ENCODE results near the gene SLC25A47. TPM values are rescaled to one million over a fixed set of nuclear protein-coding genes. Genes with fewer than 3 reads are reported as not detected.

Gene SLC25A47
- total RNA-seq, 1 experiment from 2014 or later: 0.13 TPM

DNA sequence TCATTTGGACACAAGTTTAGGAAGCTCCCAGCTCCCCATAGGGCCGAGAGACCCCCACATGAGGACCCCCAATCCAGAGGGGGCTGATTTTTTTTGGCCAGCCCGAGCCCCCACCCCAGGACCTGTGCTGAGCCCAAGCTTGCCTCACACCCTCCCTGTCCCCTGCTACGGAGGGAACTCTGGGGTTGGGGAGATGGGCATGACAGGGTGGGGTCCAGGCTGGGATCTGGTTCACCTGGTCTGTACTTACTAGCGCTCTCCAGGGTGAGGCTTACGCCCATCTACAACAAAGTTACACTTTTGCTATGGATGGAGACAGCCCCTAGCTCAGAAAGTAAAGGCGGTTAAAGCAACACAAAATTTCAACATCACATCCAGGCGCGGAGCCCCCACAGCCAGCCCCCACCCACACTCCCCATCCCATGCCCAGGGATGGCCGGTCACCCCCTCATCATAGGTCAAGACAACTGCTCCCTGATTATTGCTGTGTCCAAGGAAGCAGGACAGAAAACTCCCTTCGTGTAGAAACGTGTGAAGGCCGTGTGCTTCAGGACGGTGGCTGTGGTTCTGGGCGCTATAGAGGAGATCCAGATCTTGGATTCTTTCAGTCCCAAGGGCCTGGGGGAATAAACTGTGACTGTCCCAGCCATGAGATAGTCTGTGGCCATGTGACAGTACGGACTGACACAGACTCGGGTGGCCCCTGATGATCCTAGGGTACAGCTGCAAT lies 27.6 kb upstream of the SLC25A47 start:
- no peak overlapping the region for H2BK20ac ChIP-seq (ENCODE audit: low read depth, low read length, poor library complexity, severe bottlenecking)
- no peak overlapping the region for H3K4ac ChIP-seq (ENCODE audit: low read depth, low read length)
- H3K9me3 Mint-ChIP-seq: no peaks in the 10 kb centered on the region; a peak in 1 of 5 replicates
- H2BK120ac ChIP-seq (ENCODE audit: low read depth, low read length, poor library complexity, severe bottlenecking): no peak overlapping the region
- TF ChIP-seq, protein P1, sequence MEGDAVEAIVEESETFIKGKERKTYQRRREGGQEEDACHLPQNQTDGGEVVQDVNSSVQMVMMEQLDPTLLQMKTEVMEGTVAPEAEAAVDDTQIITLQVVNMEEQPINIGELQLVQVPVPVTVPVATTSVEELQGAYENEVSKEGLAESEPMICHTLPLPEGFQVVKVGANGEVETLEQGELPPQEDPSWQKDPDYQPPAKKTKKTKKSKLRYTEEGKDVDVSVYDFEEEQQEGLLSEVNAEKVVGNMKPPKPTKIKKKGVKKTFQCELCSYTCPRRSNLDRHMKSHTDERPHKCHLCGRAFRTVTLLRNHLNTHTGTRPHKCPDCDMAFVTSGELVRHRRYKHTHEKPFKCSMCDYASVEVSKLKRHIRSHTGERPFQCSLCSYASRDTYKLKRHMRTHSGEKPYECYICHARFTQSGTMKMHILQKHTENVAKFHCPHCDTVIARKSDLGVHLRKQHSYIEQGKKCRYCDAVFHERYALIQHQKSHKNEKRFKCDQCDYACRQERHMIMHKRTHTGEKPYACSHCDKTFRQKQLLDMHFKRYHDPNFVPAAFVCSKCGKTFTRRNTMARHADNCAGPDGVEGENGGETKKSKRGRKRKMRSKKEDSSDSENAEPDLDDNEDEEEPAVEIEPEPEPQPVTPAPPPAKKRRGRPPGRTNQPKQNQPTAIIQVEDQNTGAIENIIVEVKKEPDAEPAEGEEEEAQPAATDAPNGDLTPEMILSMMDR (conservative IDR thresholded peaks at IDR 0.05): no peak
- no peak overlapping the region for H3K9ac ChIP-seq (ENCODE audit: extremely low read depth, insufficient read length, low read length)
- H4K8ac ChIP-seq (replicated peaks; ENCODE audit: insufficient read length, low read depth, low read length): no peak overlapping the region
- H3K14ac ChIP-seq (ENCODE audit: insufficient read depth, low read length): no peak overlapping the region
- no peaks in the 10 kb centered on the region for H3K9me3 ChIP-seq (ENCODE audit: control insufficient read depth, low read depth, low read length)
- H3K79me2 ChIP-seq (ENCODE audit: insufficient read depth, low read length): no peaks in the 10 kb centered on the region
- H3K18ac ChIP-seq (ENCODE audit: insufficient read length, low read depth, low read length): no peak overlapping the region
- no CpG with 5 or more reads among the region's 16 CpGs for WGBS (ENCODE audit: extremely low coverage, insufficient read length, low lambda C conversion rate)
- no peak overlapping the region for H2BK15ac ChIP-seq (ENCODE audit: low read depth, low read length)
- H4K20me1 ChIP-seq (ENCODE audit: control insufficient read depth, insufficient read depth, insufficient read length): no peaks in the 10 kb centered on the region
- H3K36me3 Mint-ChIP-seq (ENCODE audit: insufficient read depth in 1 of 3, low read depth in 3 of 3): peaks cover 26 to 67% (median 66%) of the 10 kb centered on the region in 3 experiments
- peaks cover 2 to 4% of the 10 kb centered on the region in 2 experiments; a peak in 1 of 4 replicates for H3K4me1 Mint-ChIP-seq
- H3K23me2 ChIP-seq (ENCODE audit: insufficient read length, low read depth, low read length, poor library complexity, severe bottlenecking): no peaks in the 10 kb centered on the region
- no peak overlapping the region for H4K91ac ChIP-seq (ENCODE audit: insufficient read length, low read depth, low read length)
- H3K27me3 Mint-ChIP-seq (ENCODE audit: low read depth): no peaks in the 10 kb centered on the region
- H2BK5ac ChIP-seq (ENCODE audit: insufficient read length, low read length): no peak overlapping the region
- H4K5ac ChIP-seq (ENCODE audit: insufficient read length, low read depth, low read length): no peak overlapping the region
- H2AK5ac ChIP-seq (ENCODE audit: insufficient read length, low read length): no peak overlapping the region
- H2AFZ ChIP-seq (ENCODE audit: low read length): no peak overlapping the region
- no peak overlapping the region for H2BK12ac ChIP-seq (ENCODE audit: insufficient read length, low read depth, low read length)
- H3K27ac ChIP-seq (ENCODE audit: insufficient read length, low read depth, low read length): no peak overlapping the region
- no peak overlapping the region for H3T11ph ChIP-seq (ENCODE audit: low read length)
- no peaks in the 10 kb centered on the region for H3K27me3 ChIP-seq (ENCODE audit: insufficient read depth, low read length)
- H3K79me1 ChIP-seq (ENCODE audit: insufficient read depth, low read depth, low read length, poor library complexity, severe bottlenecking): peaks cover 5% of the 10 kb centered on the region
- no peak overlapping the region for H3K4me3 Mint-ChIP-seq
- H3K23ac ChIP-seq (ENCODE audit: insufficient read length, low read depth, low read length): no peak overlapping the region
- H3K4me1 ChIP-seq (ENCODE audit: insufficient read depth, low read length): no peaks in the 10 kb centered on the region
- H3K56ac ChIP-seq (ENCODE audit: insufficient read length, low read depth, low read length): no peak overlapping the region
- no peak for DNase-seq
- no peak overlapping the region for H3K27ac Mint-ChIP-seq
- no peak overlapping the region for H3K4me2 ChIP-seq (ENCODE audit: insufficient read depth, insufficient read length, low read length)
